Measurements from ENCODE around the gene DNAL4.
A peak's percentile ranks its signal among the peaks of the same experiment; 100 is the strongest.

The DNAL4 gene

DNA sequence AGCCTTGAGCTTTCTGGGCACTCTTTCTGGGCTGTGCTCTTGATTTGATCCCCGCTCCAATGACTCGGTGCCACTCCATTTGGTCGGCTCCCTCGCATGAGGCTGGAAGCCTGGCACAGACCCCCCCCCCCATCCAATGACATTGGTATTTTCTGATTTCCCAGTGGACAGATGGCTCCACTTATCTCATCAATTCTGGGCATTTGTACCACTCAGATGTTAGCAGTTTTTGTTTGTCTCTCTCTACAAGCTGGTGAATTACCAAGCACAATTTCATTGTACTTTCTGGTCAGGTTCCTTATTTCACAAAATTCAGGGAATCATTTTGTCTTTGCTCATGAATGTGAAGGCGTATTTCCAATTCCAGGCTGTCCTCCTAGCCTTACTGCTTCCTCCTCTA lies 9.1 kb downstream of the DNAL4 start:
- no peak for DNase-seq (ENCODE audit: low read depth)

DNA sequence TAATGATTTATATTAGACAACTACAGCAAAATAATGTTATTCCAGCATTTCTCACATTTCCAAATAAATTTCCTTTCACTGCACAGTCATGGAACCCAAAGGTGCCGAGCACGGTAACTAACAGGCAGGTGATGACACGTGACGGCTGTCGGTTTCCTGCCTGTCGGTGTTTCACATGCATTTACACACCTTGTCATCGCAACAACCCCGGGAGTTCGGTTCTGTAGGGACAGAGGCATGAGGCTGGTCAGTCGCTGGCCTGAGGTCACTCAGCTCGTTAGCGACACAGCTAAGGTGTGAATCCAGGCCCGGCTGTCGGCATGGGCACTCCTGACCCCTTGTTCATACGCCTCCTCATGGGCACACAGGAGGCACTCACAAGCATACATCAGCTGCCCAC lies 9.9 kb downstream of the DNAL4 start:
- DNase-seq (ENCODE audit: low read depth) = no peak

DNA sequence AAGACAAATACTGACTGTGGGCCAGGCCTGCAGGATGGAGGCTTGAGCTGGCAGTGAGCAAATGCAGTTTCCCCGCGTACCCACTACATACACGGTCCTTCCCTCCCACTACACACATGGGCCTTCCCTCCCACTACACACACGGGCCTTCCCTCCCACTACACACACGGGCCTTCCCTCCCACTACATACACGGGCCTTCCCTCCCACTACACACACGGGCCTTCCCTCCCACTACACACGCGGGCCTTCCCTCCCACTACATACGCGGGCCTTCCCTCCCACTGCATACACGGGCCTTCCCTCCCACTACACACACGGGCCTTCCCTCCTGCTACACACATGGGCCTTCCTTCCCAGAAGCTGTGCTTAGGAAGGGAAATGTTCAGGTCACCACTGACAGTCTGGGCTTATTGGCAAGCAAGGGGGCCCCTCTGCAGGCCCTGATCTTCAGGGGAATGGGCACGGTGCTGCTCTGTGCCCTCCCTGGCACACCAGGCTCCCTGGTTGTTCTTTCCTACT lies 10.8 kb downstream of the DNAL4 start:
- no peak for DNase-seq (ENCODE audit: low read depth)

GRCh38 chr22:38782402-38783094 lies 11.4 kb downstream of the DNAL4 start:
- no peak for DNase-seq (ENCODE audit: low read depth)

DNA sequence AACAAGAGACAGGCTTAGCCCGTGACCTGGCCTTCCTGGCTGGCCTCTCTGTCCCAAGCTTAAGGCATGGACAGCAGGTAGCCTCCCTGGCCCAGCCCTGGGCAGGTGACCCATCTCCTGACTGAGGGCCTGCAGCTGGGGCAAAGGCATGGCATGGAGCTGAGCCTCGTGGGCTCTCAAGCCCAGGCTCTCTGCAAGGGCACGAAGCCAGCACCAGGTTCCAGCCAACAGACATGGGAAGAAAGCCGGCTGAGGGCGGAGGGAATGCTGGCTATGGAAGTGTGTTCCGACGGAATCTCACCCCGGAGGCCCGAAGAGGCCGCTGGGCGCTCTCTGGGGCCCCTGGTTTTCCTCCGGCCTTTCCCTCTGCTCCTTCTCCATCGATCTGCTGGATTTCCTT lies 12.9 kb downstream of the DNAL4 start:
- DNase-seq (ENCODE audit: low read depth) = no peak

DNA sequence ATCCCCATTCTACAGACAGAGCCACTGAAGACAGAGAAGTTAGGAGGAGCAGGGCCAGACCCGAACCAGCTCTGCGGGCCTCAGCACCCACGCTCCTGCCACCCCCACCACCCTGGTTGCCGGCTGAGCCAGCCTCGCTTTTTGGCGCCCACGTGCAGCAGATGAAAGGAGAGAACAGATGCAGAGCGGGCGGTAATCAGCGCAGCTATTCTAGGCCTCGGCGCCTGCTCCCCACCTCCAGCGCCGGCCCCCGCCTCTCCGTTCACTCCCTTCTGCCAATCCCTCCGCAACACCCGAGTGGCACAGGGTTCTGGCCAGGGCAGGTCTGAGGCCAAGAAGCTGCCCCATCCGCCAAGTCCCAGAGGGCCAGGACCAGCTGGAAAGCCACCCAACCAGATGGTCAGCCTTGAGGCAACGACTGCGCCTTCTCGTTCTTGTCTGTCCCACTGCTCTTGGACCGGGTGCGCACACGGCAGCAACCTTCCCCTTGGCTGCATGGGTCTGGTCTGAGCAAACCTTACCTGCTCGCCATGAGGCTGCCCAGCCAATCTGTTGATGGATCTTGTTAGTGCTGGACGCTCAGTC lies 16.8 kb downstream of the DNAL4 start:
- no peak for DNase-seq (ENCODE audit: low read depth)

DNA sequence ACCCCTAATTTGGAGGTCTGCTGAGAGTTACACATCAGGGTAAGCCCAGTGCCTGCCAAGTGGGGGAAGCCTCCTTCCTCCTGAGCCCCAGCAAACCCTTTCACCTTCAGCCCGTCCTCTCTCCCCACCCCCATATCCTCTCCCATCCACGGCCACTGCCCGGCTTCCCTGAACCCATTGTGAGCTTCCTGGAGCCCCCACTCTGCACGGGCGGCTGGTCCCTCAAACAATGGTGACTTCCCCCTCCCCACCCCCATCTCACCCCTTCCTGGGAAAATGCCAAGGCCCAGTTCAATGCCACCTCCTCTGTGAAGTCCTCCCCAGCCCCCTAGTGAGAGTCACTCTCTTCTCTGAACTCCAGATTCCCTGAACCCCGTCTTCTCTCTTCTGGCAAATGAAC lies 17.9 kb downstream of the DNAL4 start:
- DNase-seq (ENCODE audit: low read depth) = no peak

GRCh38 chr22:38775656-38776055 lies 18.3 kb downstream of the DNAL4 start:
- DNase-seq (ENCODE audit: low read depth) = no peak

- no peak for DNase-seq (ENCODE audit: low read depth)
Measured at GRCh38 chr22:38774496-38775166, 19.3 kb downstream of the DNAL4 start.

DNA sequence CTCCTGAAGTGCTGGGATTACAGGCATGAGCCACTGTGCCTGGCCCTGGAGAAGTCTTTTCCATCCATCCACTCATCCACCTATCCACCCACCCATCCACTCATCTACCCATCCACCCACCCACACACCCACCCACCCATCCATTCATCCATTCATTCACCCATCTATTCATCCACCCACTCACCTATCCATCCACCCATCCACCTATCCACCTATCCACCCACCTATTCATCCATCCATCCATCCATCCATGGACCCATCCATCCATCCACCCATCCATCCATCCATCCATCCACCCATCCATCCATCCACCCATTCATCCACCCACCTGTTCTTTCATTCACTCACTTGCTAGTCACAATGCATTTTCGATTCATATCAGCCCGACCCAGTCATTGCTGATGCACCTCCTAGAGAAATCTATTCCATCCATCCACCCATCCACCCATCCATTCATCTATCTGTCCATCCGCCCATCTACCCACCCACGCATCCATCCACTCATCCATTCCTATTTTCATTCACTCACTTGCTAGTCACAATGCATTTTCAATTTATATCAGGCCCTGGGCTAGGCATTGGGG lies 20.5 kb downstream of the DNAL4 start:
- DNase-seq (ENCODE audit: low read depth) = no peak

DNA sequence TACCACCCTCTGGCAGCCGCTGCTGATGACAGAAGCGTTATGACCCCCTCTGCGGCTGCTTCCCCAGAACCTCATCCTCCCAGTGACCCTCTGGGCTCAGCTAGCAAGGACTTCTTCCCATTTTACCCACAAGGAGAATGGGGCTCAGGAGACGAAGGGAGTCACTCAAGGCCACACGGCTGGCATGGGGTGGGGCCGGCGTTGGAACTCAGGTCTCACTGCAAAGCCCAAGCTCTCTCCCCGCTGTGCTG lies 21.4 kb downstream of the DNAL4 start:
- no peak for DNase-seq (ENCODE audit: low read depth)

DNA sequence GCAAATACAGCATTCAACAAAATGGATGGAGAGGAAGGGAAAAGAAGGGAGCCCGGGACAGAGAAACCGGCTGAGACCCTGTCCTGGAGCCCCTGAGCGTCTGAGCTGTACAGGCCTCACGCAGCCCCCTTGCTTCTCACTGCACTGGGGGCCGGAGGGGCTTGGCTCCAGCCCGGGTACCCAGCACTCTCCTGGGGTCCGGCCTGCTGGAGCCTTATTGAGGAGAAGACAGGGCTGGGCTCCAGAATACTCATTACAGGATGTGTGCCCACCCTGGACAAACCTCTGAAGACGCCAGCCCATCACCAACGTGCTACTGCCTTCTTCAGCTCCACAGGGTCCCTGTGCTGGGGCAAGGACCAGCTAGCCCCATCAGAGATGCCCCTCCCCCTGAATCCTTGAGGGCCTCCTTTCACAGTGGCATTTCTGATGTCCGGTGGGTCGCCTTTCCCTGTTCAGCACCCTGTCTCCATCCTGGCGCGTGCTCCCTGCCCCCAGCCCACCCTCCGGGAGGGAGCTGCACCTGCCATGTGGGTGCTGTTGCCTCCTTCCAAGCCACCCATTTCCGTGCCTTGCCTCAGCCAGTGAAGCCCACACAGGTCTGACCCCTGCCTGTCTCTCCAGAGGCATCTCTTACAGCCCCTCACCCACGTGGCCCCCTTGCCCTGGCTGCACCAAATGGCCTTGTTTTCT lies 23.5 kb downstream of the DNAL4 start:
- no peak for DNase-seq (ENCODE audit: low read depth)

- DNase-seq (ENCODE audit: low read depth) = no peak
Measured at GRCh38 chr22:38768036-38768435, 25.9 kb downstream of the DNAL4 start.

DNA sequence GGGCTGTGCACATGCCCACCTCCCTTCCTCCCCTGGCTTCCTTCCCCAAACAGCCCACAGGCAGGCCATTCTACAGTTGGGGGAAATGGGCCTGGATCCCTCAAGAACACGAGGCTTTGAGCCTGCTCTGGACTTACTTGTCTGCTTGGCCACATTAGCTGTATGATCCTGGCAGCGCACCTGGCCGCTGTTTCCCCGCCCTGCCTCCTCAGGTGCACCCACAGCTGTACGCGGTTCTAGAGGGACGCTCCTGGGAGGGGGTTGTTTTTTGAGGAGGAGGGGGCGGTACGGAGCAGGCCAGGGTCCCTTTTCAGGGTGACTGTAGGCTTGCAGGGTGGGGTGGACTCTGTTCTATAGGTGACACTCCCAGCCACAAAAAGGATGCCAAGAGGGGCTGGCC lies 26.6 kb downstream of the DNAL4 start:
- DNase-seq (ENCODE audit: low read depth) = no peak

GRCh38 chr22:38766076-38766777 lies 27.7 kb downstream of the DNAL4 start:
- DNase-seq (ENCODE audit: low read depth) = no peak

GRCh38 chr22:38762551-38762983 lies 31.4 kb downstream of the DNAL4 start:
- no peak for DNase-seq (ENCODE audit: low read depth)

DNA sequence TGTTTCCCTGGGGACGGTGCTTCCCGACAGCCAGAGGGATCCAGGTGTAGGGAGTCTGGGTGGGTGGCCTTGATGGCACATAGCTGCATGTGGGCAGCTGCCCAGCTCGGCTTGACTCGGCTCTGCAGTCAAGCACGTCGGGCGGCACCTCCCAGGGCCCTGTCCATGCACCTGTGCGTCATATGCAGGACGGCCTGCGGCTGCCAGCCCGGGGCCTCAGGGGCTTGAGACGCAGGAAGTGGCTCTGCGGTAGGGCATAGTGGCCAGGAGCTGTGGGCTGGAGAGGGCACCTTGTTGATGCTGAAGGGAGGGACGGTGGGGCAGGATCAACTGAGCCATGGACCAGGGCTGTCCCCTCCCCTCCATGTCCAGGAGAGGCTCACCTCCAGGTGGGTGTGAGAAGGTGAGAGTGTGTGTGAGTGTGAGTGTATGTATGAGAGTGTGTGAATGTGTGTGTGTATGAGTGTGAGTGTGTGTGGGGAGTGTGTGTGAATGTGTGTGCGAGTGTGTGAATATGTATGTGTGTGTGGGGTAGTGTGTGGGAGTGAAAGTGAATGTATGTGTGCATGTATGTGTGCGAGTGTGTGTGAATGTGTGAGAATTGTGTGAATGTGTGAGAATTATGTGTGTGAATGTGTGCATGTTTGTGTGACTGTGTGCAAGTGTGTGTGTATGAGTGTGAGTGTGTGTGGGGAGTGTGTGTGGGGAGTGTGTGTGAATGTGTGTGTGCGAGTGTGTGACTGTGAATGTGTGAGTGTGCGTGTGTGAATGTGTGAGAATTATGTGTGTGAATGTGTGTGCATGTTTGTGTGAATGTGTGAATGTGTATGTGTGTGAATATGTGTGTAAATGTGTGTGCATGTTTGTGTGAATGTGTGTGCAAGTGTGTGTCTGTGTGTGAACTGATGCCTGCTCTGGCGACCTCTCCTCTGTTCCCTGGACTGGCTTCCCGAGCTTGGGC lies 32.5 kb downstream of the DNAL4 start:
- no peak for DNase-seq (ENCODE audit: low read depth)

DNA sequence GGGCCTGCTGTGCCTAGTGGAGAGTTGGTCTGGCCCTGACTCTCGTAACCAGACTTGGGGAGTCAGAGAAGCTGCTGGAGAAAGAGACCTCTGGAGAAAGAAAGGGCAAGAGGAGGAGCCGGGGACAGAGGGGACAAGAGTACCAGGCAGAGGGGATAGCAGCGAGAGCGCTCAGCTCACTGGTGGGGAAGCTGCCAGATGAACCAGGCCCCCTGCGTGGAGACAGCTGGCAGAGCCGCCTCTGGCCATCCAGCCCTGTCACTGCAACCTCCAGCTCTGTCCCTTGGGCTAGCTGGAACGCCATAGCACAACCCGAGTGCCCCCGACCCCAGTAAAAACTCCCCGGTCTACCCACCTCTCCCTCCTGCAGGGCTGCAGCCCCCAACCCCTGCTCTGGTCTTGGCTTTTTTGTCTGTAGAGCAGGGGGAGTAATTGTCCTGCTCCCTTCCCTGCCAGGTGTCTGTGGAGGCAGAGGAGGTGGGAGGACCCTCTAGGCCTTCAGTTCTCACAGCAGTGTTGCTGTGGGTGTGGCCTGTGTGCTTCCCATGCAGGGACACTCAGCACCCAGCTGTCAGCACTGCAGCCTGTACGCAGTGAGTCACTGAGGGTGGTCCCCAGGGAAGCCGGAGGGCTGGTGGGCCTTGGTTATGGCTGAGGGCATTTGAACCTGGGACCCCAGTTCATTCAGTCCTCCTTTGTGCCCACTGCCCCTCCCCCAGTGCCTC lies 33.3 kb downstream of the DNAL4 start:
- DNase-seq (ENCODE audit: low read depth) = no peak

GRCh38 chr22:38759005-38759404 lies 34.9 kb downstream of the DNAL4 start:
- no peak for DNase-seq (ENCODE audit: low read depth)

DNA sequence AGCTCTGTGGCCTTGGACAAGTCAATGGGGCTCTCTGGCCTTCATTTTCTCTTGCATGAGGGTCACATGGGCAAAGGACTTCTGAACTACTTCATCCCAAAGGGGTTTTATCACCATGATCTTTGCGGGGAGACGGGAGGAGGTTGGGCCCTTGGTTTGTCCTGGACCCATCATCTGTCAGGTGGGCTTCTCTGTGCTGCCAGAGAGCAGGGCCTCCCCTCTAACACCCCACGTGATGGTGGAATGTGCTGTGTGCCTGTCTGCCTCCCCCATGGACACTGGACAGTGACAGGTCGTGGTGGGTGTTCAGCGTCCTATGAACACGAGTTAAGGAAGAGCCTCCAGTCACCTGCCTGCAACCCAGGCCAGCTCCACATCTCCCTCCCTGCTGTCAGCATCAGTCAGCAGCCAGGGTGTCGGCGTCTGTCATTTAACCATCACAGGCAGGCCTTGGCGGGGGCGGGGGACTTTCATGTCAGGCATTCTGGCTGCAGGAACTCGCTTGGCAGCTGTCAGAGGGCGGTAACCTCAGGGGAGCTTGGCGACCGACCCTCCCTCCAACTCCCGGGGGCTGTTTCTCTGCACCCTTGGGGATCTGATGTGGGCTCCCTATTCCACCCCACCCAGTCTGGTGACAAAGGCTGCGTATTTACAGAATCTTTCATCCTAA lies 35.5 kb downstream of the DNAL4 start:
- DNase-seq (ENCODE audit: low read depth) = peak; percentile 54
